HUES6 (cell line): ENCODE data around the gene RPL18.

Experiments
- H3K27ac ChIP-seq: 2 replicates; pipeline ENCODE4 v1.7.0; 2013; ENCODE audit warnings: low read depth, mild to moderate bottlenecking, low read length, inconsistent platforms
- H3K27me3 ChIP-seq: 2 replicates; pipeline ENCODE4 v1.6.1; 2013; ENCODE audit warnings: low read length; ENCODE audit not compliant: control insufficient read depth, insufficient read depth
- H3K36me3 ChIP-seq: 2 replicates; pipeline ENCODE4 v1.6.1; 2013; ENCODE audit warnings: low read length; ENCODE audit not compliant: control insufficient read depth, insufficient read depth
- H3K4me1 ChIP-seq: 2 replicates; pipeline ENCODE4 v1.6.1; 2013; ENCODE audit warnings: low read length; ENCODE audit not compliant: control insufficient read depth, insufficient read depth
- H3K4me3 ChIP-seq: 2 replicates; pipeline ENCODE4 v1.5.1; 2013; ENCODE audit warnings: low read depth, low read length
- H3K9ac ChIP-seq: one replicate; pipeline ENCODE4 v1.6.1; 2013; ENCODE audit warnings: mild to moderate bottlenecking, low read length
- H3K9me3 ChIP-seq: 2 replicates; pipeline ENCODE4 v1.6.1; 2013; ENCODE audit warnings: low read depth, low read length; ENCODE audit not compliant: control insufficient read depth, insufficient read depth

Gene RPL18

GRCh38 chr19:48656840-48657474 is 38.0 kb upstream of the RPL18 start:
- Histone ChIP-seq H3K36me3 (no peaks in the 10 kb centered on the region), H3K9ac (peak overlapping the region; percentile 3), H3K27me3 (no peaks in the 10 kb centered on the region), H3K9me3 (no peaks in the 10 kb centered on the region), H3K27ac (no peak overlapping the region; the same call in 1 of the 2 replicates), H3K4me3 (no peak overlapping the region), H3K4me1 (peaks cover 13% of the 10 kb centered on the region)

- no peaks in the 10 kb centered on the region for H3K27me3 ChIP-seq
- H3K4me1 ChIP-seq: peaks cover 13% of the 10 kb centered on the region
- H3K27ac ChIP-seq: no peak overlapping the region
- no peaks in the 10 kb centered on the region for H3K36me3 ChIP-seq
- H3K9ac ChIP-seq: no peak overlapping the region
- peaks cover 5% of the 10 kb centered on the region; the same call in 1 of the 2 replicates for H3K9me3 ChIP-seq
- H3K4me3 ChIP-seq: no peak overlapping the region
Measured at GRCh38 chr19:48654299-48655059, 35.5 kb upstream of the RPL18 start.

- no peak overlapping the region for H3K4me3 ChIP-seq
- no peak overlapping the region for H3K27ac ChIP-seq
- H3K9ac ChIP-seq: no peak overlapping the region
- H3K36me3 ChIP-seq: no peaks in the 10 kb centered on the region
- peaks cover 5% of the 10 kb centered on the region; the same call in 1 of the 2 replicates for H3K9me3 ChIP-seq
- no peaks in the 10 kb centered on the region for H3K27me3 ChIP-seq
- H3K4me1 ChIP-seq: peaks cover 9% of the 10 kb centered on the region
Measured at GRCh38 chr19:48651683-48652048, 32.7 kb upstream of the RPL18 start.

GRCh38 chr19:48650974-48651682 is 32.1 kb upstream of the RPL18 start:
- peaks cover 5% of the 10 kb centered on the region; the same call in 1 of the 2 replicates for H3K9me3 ChIP-seq
- no peaks in the 10 kb centered on the region for H3K27me3 ChIP-seq
- H3K36me3 ChIP-seq: no peaks in the 10 kb centered on the region
- no peak overlapping the region for H3K9ac ChIP-seq
- no peak overlapping the region for H3K4me3 ChIP-seq
- no peak overlapping the region for H3K27ac ChIP-seq
- H3K4me1 ChIP-seq: peaks cover 8% of the 10 kb centered on the region; the same call in 1 of the 2 replicates

GRCh38 chr19:48648134-48648533 is 29.2 kb upstream of the RPL18 start:
- Histone ChIP-seq H3K27ac (no peak overlapping the region), H3K4me3 (no peak overlapping the region), H3K4me1 (peaks cover 10% of the 10 kb centered on the region; the same call in 1 of the 2 replicates), H3K9ac (no peak overlapping the region), H3K36me3 (no peaks in the 10 kb centered on the region), H3K9me3 (peaks cover 5% of the 10 kb centered on the region; the same call in 1 of the 2 replicates), H3K27me3 (no peaks in the 10 kb centered on the region)

GRCh38 chr19:48646722-48647216 is 27.8 kb upstream of the RPL18 start:
- Histone ChIP-seq H3K4me3 (peak overlapping the region; percentile 71), H3K36me3 (no peaks in the 10 kb centered on the region), H3K27ac (no peak overlapping the region), H3K4me1 (peaks cover 10% of the 10 kb centered on the region; the same call in 1 of the 2 replicates), H3K27me3 (no peaks in the 10 kb centered on the region), H3K9me3 (peaks cover 5% of the 10 kb centered on the region; the same call in 1 of the 2 replicates), H3K9ac (no peak overlapping the region)

- peak within 1 kb of the TSS; percentile 71 for H3K4me3 ChIP-seq
- no peaks in the 10 kb centered on the region for H3K27me3 ChIP-seq
- H3K4me1 ChIP-seq: peaks cover 10% of the 10 kb centered on the region; the same call in 1 of the 2 replicates
- H3K27ac ChIP-seq: peak within 1 kb of the TSS; percentile 68; the same call in 1 of the 2 replicates
- no peaks in the 10 kb centered on the region for H3K36me3 ChIP-seq
- peaks cover 3% of the 10 kb centered on the region; the same call in 1 of the 2 replicates for H3K9me3 ChIP-seq
- H3K9ac ChIP-seq: peak within 1 kb of the TSS; percentile 29
Measured at GRCh38 chr19:48646001-48646721, 27.2 kb upstream of the RPL18 start, which contains the start of gene CA11. Gene CA11, minus strand, starts transcription at chr19:48646187. Its CDS starts 555 bp downstream, at chr19:48645632.

GRCh38 chr19:48645620-48646000 is 26.6 kb upstream of the RPL18 start:
- Histone ChIP-seq H3K27me3 (no peaks in the 10 kb centered on the region), H3K9ac (peak overlapping the region; percentile 29), H3K4me3 (peak overlapping the region; percentile 71), H3K36me3 (no peaks in the 10 kb centered on the region), H3K4me1 (peaks cover 10% of the 10 kb centered on the region; the same call in 1 of the 2 replicates), H3K9me3 (no peaks in the 10 kb centered on the region), H3K27ac (peak overlapping the region; percentile 7; the same call in 1 of the 2 replicates)

- H3K4me3 ChIP-seq: peak overlapping the region; percentile 71
- peaks cover 1% of the 10 kb centered on the region; the same call in 1 of the 2 replicates for H3K27me3 ChIP-seq
- H3K4me1 ChIP-seq: peaks cover 12% of the 10 kb centered on the region
- H3K36me3 ChIP-seq: no peaks in the 10 kb centered on the region
- no peaks in the 10 kb centered on the region for H3K9me3 ChIP-seq
- peak overlapping the region; percentile 7; the same call in 1 of the 2 replicates for H3K27ac ChIP-seq
- peak overlapping the region; percentile 29 for H3K9ac ChIP-seq
Measured at GRCh38 chr19:48644839-48645619, 26.1 kb upstream of the RPL18 start.
